ENCODE data around the gene AMDHD2. TPM values are rescaled to one million over a fixed set of nuclear protein-coding genes. Genes with fewer than 3 reads are reported as not detected.
"Not testable (repeated sequence)": the region's sequence is repeated elsewhere in the genome, so short reads cannot be mapped to it uniquely, and the experiment has no call there.

AMDHD2 gene
- polyA plus RNA-seq, 3 donors = 14.6 to 29.5 (median 29.5) TPM

DNA sequence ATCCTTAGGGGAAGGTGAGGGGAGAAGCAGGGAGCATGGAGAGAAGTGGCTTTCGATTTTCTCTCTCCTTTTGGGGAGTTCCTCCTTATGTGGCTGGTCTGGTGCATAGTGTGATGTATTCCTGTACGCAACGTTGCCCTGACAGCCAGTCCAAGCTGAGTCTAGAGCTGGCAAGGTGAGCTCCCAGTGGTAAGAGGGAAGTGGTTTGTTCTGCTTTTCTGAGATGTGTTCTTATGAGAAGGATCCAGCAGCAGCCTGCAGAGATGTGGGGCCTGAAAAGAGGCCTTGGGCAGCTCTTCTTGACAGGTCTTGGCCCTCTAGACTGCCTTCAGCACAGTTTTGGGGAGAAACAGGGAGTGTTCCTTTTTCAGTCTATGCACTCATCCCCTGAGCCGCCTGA is 20.7 kb downstream of the AMDHD2 start:
- 46 to 63% (median 49%) methylated on average over 1 to 4 of the region's 4 CpGs for WGBS, 3 donors
- H3K27ac ChIP-seq (ENCODE audit: low read depth, low read length) = not testable (repeated sequence)

DNA sequence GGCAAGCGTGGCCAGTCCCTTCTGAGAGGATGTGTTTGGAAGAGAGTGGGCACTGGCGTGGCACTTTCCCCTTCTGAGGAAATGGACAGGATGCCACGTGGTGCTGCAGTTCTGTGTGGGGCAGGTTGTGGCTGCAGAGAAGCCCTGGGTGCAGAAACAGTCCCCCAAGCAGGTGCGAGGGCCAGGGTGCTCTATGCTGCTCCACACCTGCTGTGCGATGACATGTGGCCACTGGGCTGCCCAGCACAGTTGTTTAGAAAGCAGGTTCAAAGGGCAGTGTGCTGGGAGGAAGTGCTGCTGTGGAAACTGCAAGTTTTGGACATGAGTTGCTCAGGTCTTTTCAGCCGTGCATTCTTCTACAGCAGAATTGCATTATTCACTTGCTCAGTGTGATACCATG is 21.2 kb downstream of the AMDHD2 start:
- 41 to 63% (median 54%) methylated on average over 6 of the region's 6 CpGs for WGBS, 3 donors
- H3K27ac ChIP-seq (ENCODE audit: low read depth, low read length) = not testable (repeated sequence)

DNA sequence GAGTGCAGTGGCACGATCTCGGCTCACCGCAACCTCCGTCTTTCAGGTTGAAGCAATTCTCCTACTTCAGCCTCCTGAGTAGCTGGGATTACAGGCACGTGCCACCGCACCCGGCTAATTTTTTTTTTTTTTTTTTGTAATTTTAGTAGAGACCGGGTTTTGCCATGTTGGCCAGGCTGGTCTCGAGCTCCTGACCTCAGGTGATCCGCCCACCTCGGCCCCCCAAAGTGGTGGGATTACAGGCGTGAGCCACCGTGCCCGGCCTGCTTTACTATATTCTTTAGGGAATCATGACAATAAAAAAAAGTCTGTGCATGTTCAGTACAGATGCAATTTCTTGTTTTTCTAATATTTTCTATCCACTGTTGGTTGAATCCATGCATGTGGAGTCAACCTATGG is 23.6 kb downstream of the AMDHD2 start:
- not testable (repeated sequence) for H3K27ac ChIP-seq (ENCODE audit: low read depth, low read length)
- 82 to 90% (median 90%) methylated on average over 14 of the region's 14 CpGs for WGBS, 3 donors

DNA sequence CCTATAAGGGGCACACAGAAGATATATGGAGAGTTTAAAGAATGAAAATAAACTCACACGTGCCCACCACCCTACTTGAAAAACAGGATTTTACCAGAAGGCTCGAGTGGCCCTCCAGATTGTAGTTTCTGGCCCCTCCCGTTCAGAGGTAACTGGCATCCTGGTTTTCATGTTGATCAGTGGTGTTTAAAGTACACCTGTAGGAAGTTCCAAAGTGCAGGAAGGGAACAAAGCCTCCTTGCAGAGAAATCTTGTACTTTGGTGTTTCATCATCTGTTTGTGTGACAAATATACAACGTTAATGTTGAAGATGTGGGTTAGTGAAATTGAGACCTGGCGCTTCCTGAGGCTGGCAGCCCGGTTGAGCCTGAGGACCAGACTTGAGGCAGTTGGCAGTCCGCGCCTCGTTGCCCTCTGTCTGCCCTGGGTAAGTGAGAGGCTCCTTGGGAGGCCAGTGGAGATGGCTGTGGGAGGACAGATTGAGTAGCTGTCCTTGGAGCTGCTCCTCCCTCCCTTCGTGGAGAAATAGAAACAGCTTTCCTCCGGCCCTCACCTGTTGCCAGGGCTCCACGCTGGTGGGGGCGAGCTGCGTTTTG is 30.2 kb downstream of the AMDHD2 start:
- not testable (repeated sequence) for H3K27ac ChIP-seq (ENCODE audit: low read depth, low read length)

DNA sequence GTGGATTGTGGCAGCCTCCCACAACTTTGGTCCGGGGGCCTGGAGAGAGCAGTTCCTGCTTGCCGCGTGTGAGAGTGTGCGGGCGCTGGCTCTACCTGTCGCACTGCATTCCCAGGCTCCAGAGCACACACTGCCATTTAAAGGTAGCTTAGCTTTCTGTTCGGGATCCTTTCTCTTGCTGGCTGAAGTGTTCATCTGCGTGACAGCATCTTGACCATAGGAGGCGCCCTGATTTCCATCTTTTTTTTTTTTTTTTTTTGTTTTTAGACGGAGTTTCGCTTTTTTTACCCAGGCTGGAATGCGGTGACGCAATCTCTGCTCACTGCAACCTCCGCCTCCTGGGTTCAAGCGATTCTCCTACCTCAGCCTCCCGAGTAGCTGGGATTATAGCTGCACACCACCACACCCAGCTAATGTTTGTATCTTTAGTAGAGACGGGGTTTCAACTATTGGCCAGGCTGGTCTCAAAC is 31.3 kb downstream of the AMDHD2 start:
- 49 to 61% (median 55%) methylated on average over 11 to 12 of the region's 17 CpGs for WGBS, 3 donors
- not testable (repeated sequence) for H3K27ac ChIP-seq (ENCODE audit: low read depth, low read length)

More for the DNA sequence above, 30.2 kb downstream of the AMDHD2 start:
- no CpG with 5 or more reads among the region's 14 CpGs for WGBS, 3 donors

DNA sequence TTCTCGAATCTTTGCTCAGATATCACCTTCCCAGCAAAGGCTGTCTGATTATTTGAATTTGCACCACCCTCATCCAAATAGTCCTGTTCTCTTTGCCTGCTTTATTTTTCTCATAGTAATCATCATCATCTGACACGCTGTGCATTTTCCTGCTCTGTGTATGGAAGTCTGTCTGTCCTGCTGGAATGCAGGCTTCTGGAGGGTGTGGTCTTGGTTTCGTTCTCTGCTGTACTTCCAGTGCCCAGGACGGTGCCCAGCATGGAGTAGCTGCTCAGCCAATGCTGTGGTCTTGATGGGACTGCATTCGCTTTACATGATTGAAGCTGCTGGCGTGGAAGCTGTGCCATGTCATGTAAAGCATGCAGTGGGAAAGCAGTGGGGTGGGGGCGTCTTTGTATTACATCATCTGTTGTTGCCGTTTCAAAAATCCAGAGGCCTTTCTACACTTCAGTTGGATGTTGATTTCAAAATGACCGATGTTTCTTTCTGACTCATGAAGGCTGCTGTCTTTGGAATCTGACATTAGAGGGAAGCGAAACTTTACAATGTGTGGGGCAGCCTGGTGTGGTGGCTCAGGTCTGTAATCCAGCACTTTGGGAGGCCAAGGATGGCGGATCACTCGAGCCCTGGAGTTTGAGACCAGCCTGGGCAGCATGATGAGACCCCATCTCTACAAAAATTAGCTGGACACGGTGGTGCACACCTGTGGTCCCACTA is 34.7 kb downstream of the AMDHD2 start:
- no CpG with 5 or more reads among the region's 13 CpGs for WGBS, 3 donors

DNA sequence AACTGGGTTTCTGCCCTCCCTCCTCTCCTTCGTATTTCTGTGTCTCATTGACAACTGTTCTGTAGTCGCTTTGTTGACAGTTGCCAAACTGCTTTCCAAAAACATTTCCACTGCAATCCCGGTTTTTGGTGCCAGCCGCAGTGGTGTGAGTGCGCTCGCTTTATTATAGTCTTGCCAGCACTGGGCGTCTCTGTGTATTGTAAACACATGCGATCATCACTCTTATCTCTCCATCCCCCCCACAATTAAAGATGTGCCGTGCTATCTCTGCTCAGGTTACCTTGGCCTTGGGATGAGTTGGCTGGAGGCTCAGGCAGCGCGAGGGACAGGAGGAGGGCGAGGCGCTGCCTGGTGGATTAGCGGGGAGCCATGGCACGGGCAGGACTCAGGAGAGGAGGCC is 37.0 kb downstream of the AMDHD2 start:
- H3K27ac ChIP-seq (ENCODE audit: low read depth, low read length) = not testable (repeated sequence)
- WGBS, 3 donors = 88 to 100% methylated on average over 3 to 6 of the region's 15 CpGs; no CpG with 5 or more reads in 1 of the 3 donors

More for the DNA sequence above, 34.7 kb downstream of the AMDHD2 start:
- H3K27ac ChIP-seq (ENCODE audit: low read depth, low read length) = not testable (repeated sequence)

DNA sequence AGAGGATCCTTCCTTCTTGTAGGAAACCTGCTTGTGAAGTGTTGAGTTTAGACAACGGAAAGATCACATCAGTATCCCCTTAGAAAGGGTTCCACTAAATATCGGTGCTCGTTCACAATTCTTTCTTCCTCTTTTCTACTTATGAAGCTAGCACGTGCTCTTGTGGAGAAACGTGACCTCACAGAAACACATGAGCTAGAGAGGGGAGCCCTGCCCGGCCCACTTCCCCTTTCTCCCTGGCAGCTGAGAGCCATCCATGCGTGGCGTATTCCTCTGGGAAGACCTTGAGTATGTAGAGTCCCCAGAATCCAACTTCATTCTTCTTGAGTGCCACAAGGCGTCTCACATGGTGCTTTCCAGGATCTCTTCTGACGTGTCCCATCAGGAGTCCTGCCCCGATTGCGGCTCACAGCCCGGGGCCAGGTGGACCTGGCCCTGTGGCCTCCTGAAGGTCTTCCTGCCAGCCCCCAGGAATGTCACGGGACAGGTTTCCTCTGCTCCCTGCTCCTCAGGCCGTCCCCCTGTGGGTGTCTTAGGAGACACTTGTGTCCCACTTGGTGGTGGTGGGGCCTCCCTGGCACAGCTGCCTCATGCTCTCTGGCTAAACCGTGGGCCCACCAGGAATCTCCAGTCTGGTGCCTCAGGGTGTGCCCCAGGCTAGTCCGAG is 40.1 kb downstream of the AMDHD2 start:
- 45 to 83% (median 53%) methylated on average over 5 to 9 of the region's 17 CpGs for WGBS, 3 donors
- H3K27ac ChIP-seq (ENCODE audit: low read depth, low read length) = not testable (repeated sequence)

DNA sequence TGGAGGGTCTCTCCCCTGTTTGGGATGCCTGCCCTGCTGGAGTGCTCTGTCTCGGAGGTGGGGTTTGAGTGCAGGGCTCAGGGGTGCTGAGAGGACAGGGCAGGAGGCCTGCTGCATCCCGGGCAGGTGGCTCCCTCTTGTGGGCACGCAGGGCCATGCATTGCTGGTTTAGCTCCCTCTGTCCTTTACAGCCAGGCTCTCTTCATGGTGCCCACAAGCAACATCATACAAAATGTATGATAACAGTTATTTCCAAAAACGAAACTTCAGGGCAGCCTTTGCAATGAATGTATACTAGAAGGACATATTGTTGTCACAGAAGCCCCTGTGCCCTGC is 40.6 kb downstream of the AMDHD2 start:
- 12 to 20% (median 13%) methylated on average over 1 to 2 of the region's 4 CpGs for WGBS, 3 donors
- H3K27ac ChIP-seq (ENCODE audit: low read depth, low read length) = not testable (repeated sequence)

DNA sequence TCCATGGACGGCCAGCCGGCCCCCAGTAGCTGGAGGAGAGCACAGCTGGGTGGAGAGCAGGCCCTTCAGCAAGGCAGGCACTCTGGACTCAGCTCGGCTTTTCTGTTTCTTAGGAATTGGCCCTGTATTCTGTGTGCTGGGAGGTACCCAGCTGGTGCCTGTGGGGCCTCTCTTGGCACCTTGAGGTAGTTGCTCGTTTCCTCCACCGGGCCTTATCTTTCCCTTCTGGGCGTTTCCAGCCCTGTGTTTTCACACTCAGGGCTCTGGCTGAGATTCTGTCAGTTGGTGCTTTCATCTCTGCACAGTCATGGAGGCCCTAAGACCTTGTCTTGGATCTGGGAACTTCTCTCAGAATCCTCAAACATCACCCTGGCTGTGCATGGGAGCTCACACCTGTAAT is 47.3 kb downstream of the AMDHD2 start:
- H3K27ac ChIP-seq (ENCODE audit: low read depth, low read length) = not testable (repeated sequence)
- WGBS, 3 donors = no CpG with 5 or more reads among the region's 6 CpGs

DNA sequence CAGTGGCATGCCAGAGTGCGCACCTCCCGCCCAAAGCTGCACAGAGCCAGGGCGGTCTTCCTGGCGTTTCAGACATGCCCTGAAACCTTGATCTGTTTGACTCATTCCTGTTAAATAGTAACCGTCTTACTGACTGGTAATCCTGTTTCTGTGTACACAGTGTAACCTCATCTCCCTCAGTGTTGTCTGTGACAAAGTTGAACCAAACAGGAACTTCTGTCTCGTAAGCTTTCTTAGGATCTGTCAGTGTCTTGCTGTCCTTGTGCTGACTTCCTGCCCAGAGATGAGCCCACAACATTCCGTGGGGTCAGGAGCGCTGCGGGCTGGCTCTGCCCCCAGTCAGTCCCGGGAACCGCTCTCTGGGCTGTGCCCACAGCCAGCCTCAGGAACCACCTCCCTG is 48.4 kb downstream of the AMDHD2 start:
- WGBS, 3 donors = no CpG with 5 or more reads among the region's 11 CpGs
- H3K27ac ChIP-seq (ENCODE audit: low read depth, low read length) = not testable (repeated sequence)

DNA sequence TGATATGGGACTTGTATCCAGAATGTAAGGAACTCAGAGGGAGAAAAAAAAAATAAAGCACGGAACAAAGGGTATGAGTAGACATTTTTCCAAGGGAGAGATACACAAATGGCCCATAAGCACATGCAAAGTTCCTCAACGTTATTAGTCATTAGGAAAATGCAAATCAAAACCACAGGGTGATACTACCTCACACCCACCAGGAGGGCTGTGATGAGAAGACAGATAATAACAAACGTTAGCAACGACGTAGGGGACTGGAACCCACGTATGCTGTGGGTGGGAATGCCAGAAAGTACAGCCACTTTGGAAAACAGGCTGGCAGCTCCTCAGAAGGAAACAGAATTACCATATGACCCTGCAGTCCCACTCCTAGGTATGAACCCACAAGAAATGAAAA is 52.5 kb downstream of the AMDHD2 start:
- not testable (repeated sequence) for H3K27ac ChIP-seq (ENCODE audit: low read depth, low read length)
- no CpG with 5 or more reads among the region's 6 CpGs for WGBS, 3 donors

DNA sequence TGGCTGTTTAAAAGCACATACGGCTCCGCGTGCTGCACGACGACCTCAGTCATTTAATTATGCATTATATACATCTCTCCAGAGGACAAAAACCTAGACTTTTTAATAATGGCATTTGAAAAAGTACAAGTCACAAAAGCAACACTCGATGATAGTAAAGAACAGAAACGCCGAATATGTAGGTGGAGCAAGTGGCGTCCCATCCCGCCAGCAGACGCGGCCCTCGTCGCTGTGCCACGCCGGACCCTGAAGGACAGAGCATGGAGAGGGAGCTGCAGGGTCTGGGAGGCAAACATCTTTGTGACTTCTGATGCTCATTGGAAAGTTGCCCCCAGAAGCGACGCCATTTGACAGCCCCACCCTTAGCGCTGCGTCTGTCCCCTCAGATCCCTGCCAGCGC is 55.7 kb downstream of the AMDHD2 start:
- 96 to 100% methylated on average over 6 to 11 of the region's 21 CpGs; no CpG with 5 or more reads in 1 of the 3 donors for WGBS, 3 donors
- not testable (repeated sequence) for H3K27ac ChIP-seq (ENCODE audit: low read depth, low read length)

DNA sequence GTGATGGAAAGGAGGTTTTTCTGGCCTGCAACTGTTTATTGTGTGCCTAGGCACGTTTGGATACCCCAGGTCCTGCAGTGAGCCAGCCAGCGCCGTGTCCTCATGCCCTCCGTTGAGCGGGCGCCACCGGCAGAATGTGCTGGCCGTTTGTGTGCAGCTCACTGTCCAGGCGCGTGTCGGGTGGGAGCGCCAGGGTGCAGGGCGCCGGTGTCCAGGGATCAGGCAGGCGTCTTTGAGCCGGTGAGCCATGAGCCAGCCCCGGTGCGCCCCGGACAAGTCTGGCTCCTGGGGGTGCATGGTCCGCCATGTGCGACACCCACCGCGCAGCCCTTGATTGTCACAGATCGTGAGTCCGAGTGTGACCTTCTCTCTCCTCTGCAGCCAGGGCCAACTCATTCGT is 56.9 kb downstream of the AMDHD2 start:
- WGBS, 3 donors = 94 to 100% (median 97%) methylated on average over 6 to 16 of the region's 26 CpGs

DNA sequence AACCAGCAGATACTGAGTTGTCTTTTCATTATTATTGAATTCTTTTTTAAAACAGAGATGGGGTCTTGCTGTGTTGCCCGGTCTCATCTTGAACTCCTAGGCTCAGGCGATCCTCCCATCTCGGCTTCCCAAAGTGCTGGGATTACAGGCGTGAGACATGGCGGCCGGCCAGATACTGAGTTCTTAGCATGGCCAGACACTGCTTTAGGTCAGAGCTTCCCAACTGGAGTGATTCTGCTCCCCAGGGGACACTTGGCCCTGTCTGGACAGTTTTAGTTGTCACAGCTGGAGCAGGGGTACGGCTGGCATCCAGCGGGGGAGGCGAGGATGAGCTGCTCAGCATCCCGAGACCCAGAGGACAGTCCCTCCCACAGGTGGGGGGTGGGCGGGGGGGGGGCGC is 58.7 kb downstream of the AMDHD2 start:
- 76 to 78% methylated on average over 3 of the region's 12 CpGs; no CpG with 5 or more reads in 1 of the 3 donors for WGBS, 3 donors

More for the DNA sequence above, 56.9 kb downstream of the AMDHD2 start:
- not testable (repeated sequence) for H3K27ac ChIP-seq (ENCODE audit: low read depth, low read length)

DNA sequence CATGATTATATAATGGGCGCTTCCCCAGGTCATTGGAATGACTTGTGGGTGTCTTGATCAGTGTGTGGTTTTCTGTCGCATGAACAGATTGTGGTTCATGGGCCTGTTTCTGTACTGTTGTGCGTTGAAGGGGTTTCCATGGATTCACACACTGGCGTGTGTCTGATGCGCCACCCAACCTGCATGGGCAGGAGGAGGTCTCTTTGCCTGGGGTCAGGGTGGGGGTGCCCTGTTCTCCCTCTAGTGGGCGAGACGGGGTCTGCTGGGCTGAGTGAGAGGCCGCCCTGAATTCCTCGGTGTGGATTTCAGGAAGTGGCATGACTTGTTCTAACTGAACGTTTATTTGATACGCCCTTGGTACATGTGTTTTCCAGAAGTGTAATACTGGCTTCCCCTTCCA is 60.0 kb downstream of the AMDHD2 start:
- WGBS, 3 donors = 43 to 91% (median 43%) methylated on average over 3 to 6 of the region's 11 CpGs
- H3K27ac ChIP-seq (ENCODE audit: low read depth, low read length) = not testable (repeated sequence)

More for the DNA sequence above, 58.7 kb downstream of the AMDHD2 start:
- not testable (repeated sequence) for H3K27ac ChIP-seq (ENCODE audit: low read depth, low read length)

DNA sequence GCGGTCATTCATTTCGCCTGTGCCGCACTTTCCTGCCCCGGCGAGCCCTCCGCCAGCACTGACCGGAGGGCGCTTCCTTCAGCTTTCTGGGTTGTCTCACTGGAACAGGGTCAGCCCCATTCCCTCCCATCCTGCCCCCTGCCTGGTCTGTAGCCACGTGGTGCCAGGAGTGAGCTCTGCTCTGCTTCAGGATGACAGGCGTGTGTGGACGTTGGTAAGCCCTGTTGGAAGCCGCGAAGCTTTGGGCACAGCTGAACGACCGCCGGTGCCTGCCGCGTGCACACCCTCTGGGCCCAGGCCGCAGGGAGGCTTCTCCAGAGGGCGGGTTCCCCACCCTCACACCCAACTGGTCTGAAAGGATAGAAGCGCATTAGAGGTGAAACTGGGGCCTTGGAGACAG is 60.6 kb downstream of the AMDHD2 start:
- WGBS, 3 donors = no CpG with 5 or more reads among the region's 21 CpGs
- H3K27ac ChIP-seq (ENCODE audit: low read depth, low read length) = not testable (repeated sequence)
